Keratinocyte (primary cell): ENCODE results near the gene TNFRSF19. TPM values are rescaled to one million over a fixed set of nuclear protein-coding genes. Genes with fewer than 3 reads are reported as not detected.
A peak's percentile ranks its signal among the peaks of the same experiment; 100 is the strongest.

Experiments
- DNase-seq: peaks from one replicate; pipeline ENCODE4 v3.0.0-alpha.2; 2011; ENCODE audit warnings: low read depth, missing footprints, low spot score
- FAIRE-seq: peaks from 2 replicates; lab custom pipeline; 2011; peaks lifted over from hg19 to GRCh38; lab: Jason Lieb, UNC
- H2AFZ ChIP-seq: 2 replicates; pipeline ENCODE4 v1.6.0; 2012; ENCODE audit warnings: low read length, control low read depth, inconsistent platforms; ENCODE audit not compliant: control insufficient read depth
- H3K27ac ChIP-seq: 2 replicates; pipeline ENCODE4 v1.5.1; 2011; ENCODE audit warnings: low read length; ENCODE audit not compliant: control insufficient read depth, insufficient read depth
- H3K27me3 ChIP-seq: 3 replicates; pipeline ENCODE4 v1.6.0; 2011; ENCODE audit warnings: low read length; ENCODE audit not compliant: control insufficient read depth, insufficient read depth; ENCODE audit errors: extremely low read depth
- H3K36me3 ChIP-seq, 2 experiments: 2 replicates in 1 of 2; 3 replicates in 1 of 2; pipeline ENCODE4 v1.5.1; 2011; ENCODE audit warnings: low read length in 2 of 2, mild to moderate bottlenecking in 1 of 2; ENCODE audit not compliant: control insufficient read depth in 2 of 2, insufficient read depth in 2 of 2; ENCODE audit errors: extremely low read depth in 1 of 2
- H3K4me1 ChIP-seq: 3 replicates; pipeline ENCODE4 v1.5.1; 2011; ENCODE audit warnings: low read length; ENCODE audit not compliant: control insufficient read depth, insufficient read depth; ENCODE audit errors: extremely low read depth
- H3K4me2 ChIP-seq: 3 replicates; pipeline ENCODE4 v1.6.0; 2011; ENCODE audit warnings: low read depth, low read length; ENCODE audit not compliant: control insufficient read depth, insufficient read depth; ENCODE audit errors: extremely low read depth
- H3K4me3 ChIP-seq, 3 experiments: fragments of 200-600 bp in 1 of 3; sonication (generic) in 1 of 3; 2 replicates in 2 of 3; 3 replicates in 1 of 3; pipeline ENCODE4 v1.5.1; 2011 to 2016; ENCODE audit warnings: low read length in 3 of 3, mild to moderate bottlenecking in 3 of 3, control low read depth in 2 of 3, inconsistent platforms in 1 of 3, low read depth in 1 of 3, mixed read lengths in 1 of 3, mixed run types in 1 of 3, moderate library complexity in 1 of 3; ENCODE audit not compliant: control insufficient read depth in 2 of 3, insufficient read depth in 2 of 3; ENCODE audit errors: extremely low read depth in 1 of 3
- H3K79me2 ChIP-seq: 2 replicates; pipeline ENCODE4 v1.6.0; 2012; ENCODE audit warnings: low read length; ENCODE audit not compliant: control insufficient read depth, insufficient read depth
- H3K9ac ChIP-seq: 3 replicates; pipeline ENCODE4 v1.6.0; 2011; ENCODE audit warnings: low read length; ENCODE audit not compliant: control insufficient read depth, insufficient read depth; ENCODE audit errors: extremely low read depth
- H3K9me1 ChIP-seq: 3 replicates; pipeline ENCODE4 v1.6.0; 2011; ENCODE audit warnings: low read length; ENCODE audit not compliant: control insufficient read depth, insufficient read depth; ENCODE audit errors: extremely low read depth
- H3K9me3 ChIP-seq: 2 replicates; pipeline ENCODE4 v1.5.1; 2012; ENCODE audit warnings: low read depth, low read length; ENCODE audit not compliant: control insufficient read depth
- H4K20me1 ChIP-seq: 3 replicates; pipeline ENCODE4 v1.6.0; 2011; ENCODE audit warnings: low read length; ENCODE audit not compliant: control insufficient read depth, insufficient read depth; ENCODE audit errors: extremely low read depth
- CTCF ChIP-seq, 3 experiments: IDR thresholded peaks in 1 of 3; conservative IDR thresholded peaks in 1 of 3; optimal IDR thresholded peaks in 1 of 3; 2 replicates in 2 of 3; 3 replicates in 1 of 3; pipeline versions ENCODE3 to v1.5.1; 2011; ENCODE audit warnings: low read length in 3 of 3, mild to moderate bottlenecking in 3 of 3, moderate library complexity in 2 of 3, control low read depth in 1 of 3, inconsistent platforms in 1 of 3; ENCODE audit not compliant: insufficient read depth in 2 of 3; ENCODE audit errors: extremely low read depth in 1 of 3
- EZH2 ChIP-seq: IDR thresholded peaks from one replicate; pipeline ENCODE4 v1.6.1; 2012; ENCODE audit warnings: inconsistent platforms, mild to moderate bottlenecking, low read length, moderate library complexity
- dilution Hi-C: fragments of 300-500 bp; cut with MboI; formaldehyde crosslinking; loops from one replicate; pipeline ENCODE4 v1.7.0; 2020; ENCODE audit warnings: low sequenced_read_pairs; ENCODE audit not compliant: extremely low pct_ligation_motif_present
- polyA plus RNA-seq, 5 experiments: library from polyadenylated mRNA; depleted of rRNA in 3 of 5; stranded (reverse) in 3 of 5; stranded (forward) in 1 of 5; unstranded in 1 of 5; fragments of >200 nt; gene quantifications; 1 replicate in 1 of 5; 2 replicates in 3 of 5; 3 replicates in 1 of 5; pipeline versions ENCODE4 v1.2.1 to v1.2.3, GENCODE V29; 2011 to 2012; ENCODE audit warnings: missing spikeins in 2 of 5, low read depth in 1 of 5, low replicate concordance in 1 of 5

The TNFRSF19 gene
- polyA plus RNA-seq, 1 donor (not counting 4 experiments of a cell fraction or from before 2014, with no cell fraction given): 1.8 TPM

- dilution Hi-C loops: no loop called here
- H3K27ac ChIP-seq: no peak overlapping the region
- H3K79me2 ChIP-seq: no peaks in the 10 kb centered on the region
- FAIRE-seq: no peak
- no peak for DNase-seq
- H3K36me3 ChIP-seq: no peaks in the 10 kb centered on the region
- no peak overlapping the region for H3K4me3 ChIP-seq
- no peaks in the 10 kb centered on the region for H3K9me3 ChIP-seq
- no peak for TF ChIP-seq CTCF (optimal IDR thresholded peaks at IDR 0.05 in 1 of 3, IDR thresholded peaks at IDR 0.05 in 1 of 3, conservative IDR thresholded peaks at IDR 0.05 in 1 of 3; ENCODE audit: extremely low read depth in 1 of 3, insufficient read depth in 2 of 3, low read length in 3 of 3)
- H4K20me1 ChIP-seq: no peaks in the 10 kb centered on the region
- no peak overlapping the region for H3K9ac ChIP-seq
- no peak overlapping the region for H2AFZ ChIP-seq
- H3K4me2 ChIP-seq: no peak overlapping the region
- no peaks in the 10 kb centered on the region for H3K9me1 ChIP-seq
- H3K4me1 ChIP-seq: peaks cover 3% of the 10 kb centered on the region
- no peaks in the 10 kb centered on the region for H3K27me3 ChIP-seq
Measured at GRCh38 chr13:23684647-23685046, 114.4 kb downstream of the TNFRSF19 start.

GRCh38 chr13:23685416-23685815 is 115.2 kb downstream of the TNFRSF19 start:
- no peak overlapping the region for H3K4me3 ChIP-seq
- dilution Hi-C loops: no loop called here
- no peak overlapping the region for H2AFZ ChIP-seq
- no peak for TF ChIP-seq CTCF (optimal IDR thresholded peaks at IDR 0.05 in 1 of 3, IDR thresholded peaks at IDR 0.05 in 1 of 3, conservative IDR thresholded peaks at IDR 0.05 in 1 of 3; ENCODE audit: extremely low read depth in 1 of 3, insufficient read depth in 2 of 3, low read length in 3 of 3)
- no peak for TF ChIP-seq EZH2
- no peaks in the 10 kb centered on the region for H3K36me3 ChIP-seq
- H3K9me1 ChIP-seq: no peaks in the 10 kb centered on the region
- no peak overlapping the region for H3K27ac ChIP-seq
- FAIRE-seq (peak; percentile 26), DNase-seq (no peak)
- no peaks in the 10 kb centered on the region for H4K20me1 ChIP-seq
- no peaks in the 10 kb centered on the region for H3K27me3 ChIP-seq
- H3K9ac ChIP-seq: no peak overlapping the region
- no peaks in the 10 kb centered on the region for H3K79me2 ChIP-seq
- H3K4me2 ChIP-seq: no peak overlapping the region
- no peaks in the 10 kb centered on the region for H3K4me1 ChIP-seq
- H3K9me3 ChIP-seq: no peaks in the 10 kb centered on the region
